Measurements from ENCODE around the gene UBR4. TPM values are rescaled to one million over a fixed set of nuclear protein-coding genes. Genes with fewer than 3 reads are reported as not detected.

The UBR4 gene
- polyA plus RNA-seq, 3 donors: 44.3 to 93.8 (median 49.4) TPM

DNA sequence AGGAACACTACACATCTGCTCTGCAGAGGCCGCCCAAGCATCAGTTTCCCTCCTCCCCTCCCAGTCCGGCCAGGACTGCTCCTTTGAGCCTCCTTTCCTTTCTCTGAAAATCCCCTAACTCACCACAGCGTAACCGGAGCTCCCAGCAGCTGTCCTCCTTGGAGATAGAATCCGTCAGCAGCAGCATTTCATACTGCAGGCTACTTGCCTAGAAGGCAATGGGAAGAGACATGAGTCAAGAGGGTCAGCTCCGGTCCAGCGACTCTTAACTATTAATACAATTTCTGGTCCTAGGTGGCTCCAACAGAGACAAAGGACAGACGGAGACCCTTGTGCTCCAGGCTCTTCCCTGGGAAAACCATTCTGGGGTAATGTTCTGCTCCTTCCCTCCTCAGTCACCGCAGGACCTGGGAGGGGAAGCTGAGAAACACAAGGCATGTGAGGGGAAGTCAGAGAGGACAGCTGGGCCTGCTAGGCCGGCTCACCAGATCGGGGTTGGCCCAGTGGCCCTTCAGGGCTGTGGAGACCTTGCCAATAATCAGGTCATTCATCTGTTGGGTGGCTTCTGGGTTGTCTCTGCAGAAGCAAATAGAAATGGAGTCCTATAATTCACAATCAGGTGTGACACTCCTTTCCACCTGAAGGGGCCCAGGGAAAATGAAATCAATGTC, 99.7 kb downstream of the UBR4 start:
- H3K27ac ChIP-seq (ENCODE audit: low read depth in 1 of 2, low read length in 2 of 2): no peak overlapping the region
- no peaks in the 10 kb centered on the region for H3K4me1 ChIP-seq (ENCODE audit: control insufficient read depth in 1 of 2, insufficient read depth in 2 of 2, low read length in 2 of 2)
- Mint-ChIP-seq H3K36me3 (peaks cover 98 to 100% of the 10 kb centered on the region in 2 donors), H3K9me3 (no peaks in the 10 kb centered on the region), H3K27ac (peak overlapping the region in 2 of 7 donors; percentile 28 to 63), H3K4me3 (no peak overlapping the region), H3K4me1 (no peaks in the 10 kb centered on the region), H3K27me3 (ENCODE audit: low read depth in 3 of 3) (peaks cover 0 to 1% (median 0%) of the 10 kb centered on the region in 3 donors)
- H3K4me2 ChIP-seq (replicated peaks; ENCODE audit: extremely low read depth, low read length, poor library complexity, severe bottlenecking): no peak overlapping the region
- intact Hi-C loops (cut with micrococcal nuclease): no loop called here
- H3K4me3 ChIP-seq (replicated peaks in 1 of 3; ENCODE audit: low read depth in 2 of 3, low read length in 3 of 3): no peak overlapping the region
- peaks cover 94 to 100% of the 10 kb centered on the region in 2 donors for H3K36me3 ChIP-seq (replicated peaks in 1 of 2; ENCODE audit: control insufficient read depth in 1 of 2, insufficient read depth in 2 of 2, low read length in 2 of 2)
- H3K79me2 ChIP-seq (ENCODE audit: insufficient read depth, low read length): no peaks in the 10 kb centered on the region
- no peak for DNase-seq
- TF ChIP-seq CTCF (IDR thresholded peaks at IDR 0.05): no peak
- H2AFZ ChIP-seq (ENCODE audit: insufficient read depth, low read depth, low read length, poor library complexity, severe bottlenecking): no peak overlapping the region
- H3K9me3 ChIP-seq (replicated peaks in 1 of 2; ENCODE audit: control insufficient read depth in 1 of 2, insufficient read depth in 1 of 2, low read length in 2 of 2): no peaks in the 10 kb centered on the region
- 75% methylated on average over 2 of the region's 11 CpGs for WGBS (ENCODE audit: insufficient coverage)
- no peak overlapping the region for H3K9ac ChIP-seq (ENCODE audit: insufficient read depth, low read length, poor library complexity, severe bottlenecking)
- no peaks in the 10 kb centered on the region for H4K20me1 ChIP-seq (ENCODE audit: insufficient read depth, low read length)
- no peaks in the 10 kb centered on the region for H3K27me3 ChIP-seq (ENCODE audit: control insufficient read depth in 2 of 2, insufficient read depth in 2 of 2, low read length in 2 of 2)

- H3K36me3 ChIP-seq (replicated peaks in 1 of 2; ENCODE audit: control insufficient read depth in 1 of 2, insufficient read depth in 2 of 2, low read length in 2 of 2): peaks cover 94 to 100% of the 10 kb centered on the region in 2 donors
- H3K4me3 ChIP-seq (replicated peaks in 1 of 3; ENCODE audit: low read depth in 2 of 3, low read length in 3 of 3): no peak overlapping the region
- H3K79me2 ChIP-seq (ENCODE audit: insufficient read depth, low read length): no peaks in the 10 kb centered on the region
- no peak for DNase-seq
- intact Hi-C loops (cut with micrococcal nuclease): no loop called here
- Mint-ChIP-seq H3K27ac (no peak overlapping the region), H3K27me3 (ENCODE audit: low read depth in 3 of 3) (peaks cover 0 to 1% (median 0%) of the 10 kb centered on the region in 3 donors), H3K36me3 (peaks cover 98 to 100% of the 10 kb centered on the region in 2 donors), H3K4me3 (no peak overlapping the region), H3K9me3 (no peaks in the 10 kb centered on the region), H3K4me1 (no peaks in the 10 kb centered on the region)
- H3K9me3 ChIP-seq (replicated peaks in 1 of 2; ENCODE audit: control insufficient read depth in 1 of 2, insufficient read depth in 1 of 2, low read length in 2 of 2): no peaks in the 10 kb centered on the region
- no peaks in the 10 kb centered on the region for H3K27me3 ChIP-seq (ENCODE audit: control insufficient read depth in 2 of 2, insufficient read depth in 2 of 2, low read length in 2 of 2)
- no peak overlapping the region for H3K4me2 ChIP-seq (replicated peaks; ENCODE audit: extremely low read depth, low read length, poor library complexity, severe bottlenecking)
- H3K4me1 ChIP-seq (ENCODE audit: control insufficient read depth in 1 of 2, insufficient read depth in 2 of 2, low read length in 2 of 2): no peaks in the 10 kb centered on the region
- 100% methylated on average over 1 of the region's 3 CpGs for WGBS (ENCODE audit: insufficient coverage)
- no peak overlapping the region for H3K27ac ChIP-seq (ENCODE audit: low read depth in 1 of 2, low read length in 2 of 2)
- TF ChIP-seq CTCF (IDR thresholded peaks at IDR 0.05): no peak
- H3K9ac ChIP-seq (ENCODE audit: insufficient read depth, low read length, poor library complexity, severe bottlenecking): no peak overlapping the region
- no peaks in the 10 kb centered on the region for H4K20me1 ChIP-seq (ENCODE audit: insufficient read depth, low read length)
- no peak overlapping the region for H2AFZ ChIP-seq (ENCODE audit: insufficient read depth, low read depth, low read length, poor library complexity, severe bottlenecking)
Measured at GRCh38 chr1:19109545-19109944, 100.5 kb downstream of the UBR4 start.

Measured in CD14-positive monocyte (primary cell).